HepG2 (cell line): ENCODE data around the gene PGC. TPM values are rescaled to one million over a fixed set of nuclear protein-coding genes. Genes with fewer than 3 reads are reported as not detected.

Source experiments
- FOXK2 ChIP-seq: fragments of 450-650 bp; IDR thresholded peaks from 2 replicates; pipeline ENCODE4 v1.6.1; 2016
- KDM6A ChIP-seq: IDR thresholded peaks from 2 replicates; pipeline ENCODE4 v1.6.1; 2016; ENCODE audit warnings: low read depth
- MED1 ChIP-seq: sonication (generic); formaldehyde crosslinking; IDR thresholded peaks from 2 replicates; pipeline ENCODE4 v1.4.0; 2020; ENCODE audit warnings: missing genetic modification reagents
- MYC ChIP-seq: sonication (generic); formaldehyde crosslinking; IDR thresholded peaks from 2 replicates; pipeline ENCODE4 v1.9.0; 2021; ENCODE audit warnings: missing genetic modification reagents, borderline replicate concordance
- NFIC ChIP-seq: IDR thresholded peaks from 2 replicates; pipeline ENCODE4 v1.6.1; 2012; ENCODE audit warnings: mild to moderate bottlenecking, low read length, inconsistent platforms
- STAT5B ChIP-seq: sonication (generic); formaldehyde crosslinking; IDR thresholded peaks from 2 replicates; pipeline ENCODE4 v1.4.0; 2020; ENCODE audit warnings: missing genetic modification reagents
- TFDP2 ChIP-seq: sonication (generic); formaldehyde crosslinking; IDR thresholded peaks from 2 replicates; pipeline ENCODE4 v1.4.0; 2020; ENCODE audit warnings: missing genetic modification reagents
- THAP8 ChIP-seq: sonication (generic); formaldehyde crosslinking; IDR thresholded peaks from 2 replicates; pipeline ENCODE4 v1.5.1; 2020; ENCODE audit warnings: missing genetic modification reagents, mild to moderate bottlenecking, borderline replicate concordance
- TIGD3 ChIP-seq: sonication (generic); formaldehyde crosslinking; IDR thresholded peaks from 2 replicates; pipeline ENCODE4 v1.5.1; 2020; ENCODE audit warnings: mild to moderate bottlenecking, missing genetic modification reagents, borderline replicate concordance
- ZKSCAN1 ChIP-seq: fragments of 150-350 bp; IDR thresholded peaks from 2 replicates; pipeline ENCODE4 v1.6.1; 2014; ENCODE audit warnings: low read length
- polyA plus RNA-seq, 8 experiments: library from polyadenylated mRNA; depleted of rRNA in 3 of 8; stranded (reverse) in 7 of 8; unstranded in 1 of 8; fragments of >200 nt; fragmentation: Illumina TruSeq in 4 of 8; extraction: Trizol in 4 of 8; gene quantifications; 2 replicates each; pipeline versions ENCODE4 v1.2.1 to v1.2.3, GENCODE V29; 2011 to 2016; ENCODE audit warnings: low read depth in 4 of 8, missing spikeins in 1 of 8, mixed read lengths in 1 of 8; ENCODE audit not compliant: insufficient read depth in 1 of 8
- total RNA-seq, 5 experiments: library from RNA; depleted of rRNA; stranded (reverse); fragments of >200 nt; fragmentation: Illumina TruSeq; extraction: Trizol; gene quantifications; 2 replicates each; pipeline ENCODE4 v1.2.3, GENCODE V29; 2016; ENCODE audit warnings: low read depth in 1 of 5
- TF ChIP-seq, protein P1 (sequence below): sonication (generic); formaldehyde crosslinking; IDR thresholded peaks from one replicate; pipeline ENCODE4 v1.5.1; 2020; ENCODE audit warnings: mild to moderate bottlenecking, missing genetic modification reagents; ENCODE audit errors: not compliant biosample characterization
- TF ChIP-seq, protein P2 (sequence below): sonication (generic); formaldehyde crosslinking; IDR thresholded peaks from 2 replicates; pipeline ENCODE4 v1.4.0; 2020; ENCODE audit warnings: missing genetic modification reagents, low read depth, mild to moderate bottlenecking, borderline replicate concordance
- TF ChIP-seq, protein P3 (sequence below): IDR thresholded peaks from 2 replicates; pipeline ENCODE4 v1.6.1; 2018; ENCODE audit warnings: missing genetic modification reagents

Gene PGC
- total and polyA plus RNA-seq, 2 of the 13 experiments (the other 11 are each of a cell fraction or from before 2014, with no cell fraction given): 426 to 502 TPM

GRCh38 chr6:41747256-41748101 lies at the start of gene PGC (continued):
- TF ChIP-seq THAP8 (CRISPR knock-in tag) (no peak), FOXK2 (peak; percentile 43; the same call in 1 of the 2 replicates), KDM6A (CRISPR knock-in tag) (peak; percentile 72), ZKSCAN1 (no peak), MYC (no peak; the same call in 1 of the 2 replicates), TIGD3 (CRISPR knock-in tag) (no peak), STAT5B (CRISPR knock-in tag) (no peak), TFDP2 (CRISPR knock-in tag) (no peak), NFIC (peak; percentile 88; the same call in 1 of the 2 replicates), MED1 (CRISPR knock-in tag) (peak; percentile 80)
- TF ChIP-seq, protein P1, sequence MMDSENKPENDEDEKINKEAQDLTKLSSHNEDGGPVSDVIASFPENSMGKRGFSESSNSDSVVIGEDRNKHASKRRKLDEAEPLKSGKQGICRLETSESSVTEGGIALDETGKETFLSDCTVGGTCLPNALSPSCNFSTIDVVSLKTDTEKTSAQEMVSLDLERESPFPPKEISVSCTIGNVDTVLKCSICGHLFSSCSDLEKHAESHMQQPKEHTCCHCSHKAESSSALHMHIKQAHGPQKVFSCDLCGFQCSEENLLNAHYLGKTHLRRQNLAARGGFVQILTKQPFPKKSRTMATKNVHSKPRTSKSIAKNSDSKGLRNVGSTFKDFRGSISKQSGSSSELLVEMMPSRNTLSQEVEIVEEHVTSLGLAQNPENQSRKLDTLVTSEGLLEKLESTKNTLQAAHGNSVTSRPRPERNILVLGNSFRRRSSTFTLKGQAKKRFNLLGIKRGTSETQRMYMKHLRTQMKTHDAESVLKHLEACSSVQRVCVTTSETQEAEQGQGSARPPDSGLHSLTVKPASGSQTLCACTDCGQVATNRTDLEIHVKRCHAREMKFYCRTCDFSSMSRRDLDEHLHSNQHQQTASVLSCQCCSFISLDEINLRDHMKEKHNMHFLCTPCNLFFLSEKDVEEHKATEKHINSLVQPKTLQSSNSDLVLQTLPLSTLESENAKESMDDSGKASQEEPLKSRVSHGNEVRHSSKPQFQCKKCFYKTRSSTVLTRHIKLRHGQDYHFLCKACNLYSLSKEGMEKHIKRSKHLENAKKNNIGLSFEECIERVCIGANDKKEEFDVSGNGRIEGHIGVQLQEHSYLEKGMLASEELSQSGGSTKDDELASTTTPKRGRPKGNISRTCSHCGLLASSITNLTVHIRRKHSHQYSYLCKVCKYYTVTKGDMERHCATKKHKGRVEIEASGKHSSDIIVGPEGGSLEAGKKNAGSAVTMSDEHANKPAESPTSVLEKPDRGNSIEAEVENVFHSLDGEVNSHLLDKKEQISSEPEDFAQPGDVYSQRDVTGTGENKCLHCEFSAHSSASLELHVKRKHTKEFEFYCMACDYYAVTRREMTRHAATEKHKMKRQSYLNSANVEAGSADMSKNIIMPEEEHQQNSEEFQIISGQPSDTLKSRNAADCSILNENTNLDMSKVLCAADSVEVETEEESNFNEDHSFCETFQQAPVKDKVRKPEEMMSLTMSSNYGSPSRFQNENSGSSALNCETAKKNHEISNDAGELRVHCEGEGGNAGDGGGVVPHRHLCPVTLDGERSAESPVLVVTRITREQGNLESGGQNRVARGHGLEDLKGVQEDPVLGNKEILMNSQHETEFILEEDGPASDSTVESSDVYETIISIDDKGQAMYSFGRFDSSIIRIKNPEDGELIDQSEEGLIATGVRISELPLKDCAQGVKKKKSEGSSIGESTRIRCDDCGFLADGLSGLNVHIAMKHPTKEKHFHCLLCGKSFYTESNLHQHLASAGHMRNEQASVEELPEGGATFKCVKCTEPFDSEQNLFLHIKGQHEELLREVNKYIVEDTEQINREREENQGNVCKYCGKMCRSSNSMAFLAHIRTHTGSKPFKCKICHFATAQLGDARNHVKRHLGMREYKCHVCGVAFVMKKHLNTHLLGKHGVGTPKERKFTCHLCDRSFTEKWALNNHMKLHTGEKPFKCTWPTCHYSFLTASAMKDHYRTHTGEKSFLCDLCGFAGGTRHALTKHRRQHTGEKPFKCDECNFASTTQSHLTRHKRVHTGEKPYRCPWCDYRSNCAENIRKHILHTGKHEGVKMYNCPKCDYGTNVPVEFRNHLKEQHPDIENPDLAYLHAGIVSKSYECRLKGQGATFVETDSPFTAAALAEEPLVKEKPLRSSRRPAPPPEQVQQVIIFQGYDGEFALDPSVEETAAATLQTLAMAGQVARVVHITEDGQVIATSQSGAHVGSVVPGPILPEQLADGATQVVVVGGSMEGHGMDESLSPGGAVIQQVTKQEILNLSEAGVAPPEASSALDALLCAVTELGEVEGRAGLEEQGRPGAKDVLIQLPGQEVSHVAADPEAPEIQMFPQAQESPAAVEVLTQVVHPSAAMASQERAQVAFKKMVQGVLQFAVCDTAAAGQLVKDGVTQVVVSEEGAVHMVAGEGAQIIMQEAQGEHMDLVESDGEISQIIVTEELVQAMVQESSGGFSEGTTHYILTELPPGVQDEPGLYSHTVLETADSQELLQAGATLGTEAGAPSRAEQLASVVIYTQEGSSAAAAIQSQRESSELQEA (CRISPR knock-in tag): peak; percentile 35
- TF ChIP-seq, protein P2, sequence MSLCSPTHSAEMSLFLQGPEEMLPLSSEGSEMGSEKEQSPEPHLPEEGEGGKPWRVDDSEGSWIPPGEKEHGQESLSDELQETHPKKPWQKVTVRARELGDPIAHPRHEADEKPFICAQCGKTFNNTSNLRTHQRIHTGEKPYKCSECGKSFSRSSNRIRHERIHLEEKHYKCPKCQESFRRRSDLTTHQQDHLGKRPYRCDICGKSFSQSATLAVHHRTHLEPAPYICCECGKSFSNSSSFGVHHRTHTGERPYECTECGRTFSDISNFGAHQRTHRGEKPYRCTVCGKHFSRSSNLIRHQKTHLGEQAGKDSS (CRISPR knock-in tag): peak; percentile 83
- TF ChIP-seq, protein P3, sequence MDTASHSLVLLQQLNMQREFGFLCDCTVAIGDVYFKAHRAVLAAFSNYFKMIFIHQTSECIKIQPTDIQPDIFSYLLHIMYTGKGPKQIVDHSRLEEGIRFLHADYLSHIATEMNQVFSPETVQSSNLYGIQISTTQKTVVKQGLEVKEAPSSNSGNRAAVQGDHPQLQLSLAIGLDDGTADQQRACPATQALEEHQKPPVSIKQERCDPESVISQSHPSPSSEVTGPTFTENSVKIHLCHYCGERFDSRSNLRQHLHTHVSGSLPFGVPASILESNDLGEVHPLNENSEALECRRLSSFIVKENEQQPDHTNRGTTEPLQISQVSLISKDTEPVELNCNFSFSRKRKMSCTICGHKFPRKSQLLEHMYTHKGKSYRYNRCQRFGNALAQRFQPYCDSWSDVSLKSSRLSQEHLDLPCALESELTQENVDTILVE (CRISPR knock-in tag): no peak
